SK-N-SH treated with all-trans-retinoic acid at 6 μM for 48 hours (cell line): ENCODE results near the gene SERPINB1.

Experiments used
- ATAC-seq: fragments of 200-7000 bp; cut with Tn5 transposase; 3 replicates; pipeline ENCODE4 v1.9.1; 2020; ENCODE audit warnings: mild to moderate bottlenecking, moderate library complexity
- ARNTL ChIP-seq: fragments of 450-650 bp; formaldehyde crosslinking; IDR thresholded peaks from 2 replicates; pipeline ENCODE4 v1.5.0; 2020; ENCODE audit warnings: low read depth, mild to moderate bottlenecking, moderate library complexity, borderline replicate concordance
- BACH2 ChIP-seq: fragments of 250-450 bp; sonication (Bioruptor Pico); IDR thresholded peaks from 2 replicates; pipeline ENCODE4 v1.9.0; 2021; ENCODE audit warnings: mild to moderate bottlenecking, borderline replicate concordance
- CSDC2 ChIP-seq: fragments of 250-450 bp; sonication (Bioruptor Pico); IDR thresholded peaks from 2 replicates; pipeline ENCODE4 v1.5.0; 2020; ENCODE audit warnings: mild to moderate bottlenecking, moderate library complexity
- CSRNP3 ChIP-seq: fragments of 250-450 bp; sonication (Bioruptor Pico); IDR thresholded peaks from 2 replicates; pipeline ENCODE4 v1.5.1; 2021; ENCODE audit warnings: mild to moderate bottlenecking, moderate library complexity
- ESRRG ChIP-seq: fragments of 250-450 bp; sonication (Bioruptor Pico); IDR thresholded peaks from 2 replicates; pipeline ENCODE4 v1.6.1; 2021; ENCODE audit warnings: mild to moderate bottlenecking
- ISL1 ChIP-seq: fragments of 250-450 bp; sonication (Bioruptor Pico); IDR thresholded peaks from 2 replicates; pipeline ENCODE4 v2.1.2; 2022; ENCODE audit warnings: mild to moderate bottlenecking, moderate library complexity
- OSR1 ChIP-seq: fragments of 250-450 bp; sonication (Bioruptor Pico); IDR thresholded peaks from 2 replicates; pipeline ENCODE4 v1.8.0; 2022; ENCODE audit warnings: moderate library complexity, mild to moderate bottlenecking, inconsistent platforms
- POU6F1 ChIP-seq: fragments of 250-450 bp; sonication (Bioruptor Pico); IDR thresholded peaks from 2 replicates; pipeline ENCODE4 v1.8.0; 2021; ENCODE audit warnings: low read depth, mild to moderate bottlenecking, moderate library complexity, borderline replicate concordance
- PPARA ChIP-seq: fragments of 250-450 bp; sonication (Bioruptor Pico); IDR thresholded peaks from 2 replicates; pipeline ENCODE4 v1.5.0; 2020; ENCODE audit warnings: mild to moderate bottlenecking, borderline replicate concordance
- SNAI2 ChIP-seq: fragments of 250-450 bp; sonication (Bioruptor Pico); IDR thresholded peaks from 2 replicates; pipeline ENCODE4 v1.5.0; 2020; ENCODE audit warnings: mild to moderate bottlenecking, moderate library complexity
- TCF4 ChIP-seq: fragments of 250-450 bp; sonication (Bioruptor Pico); IDR thresholded peaks from 2 replicates; pipeline ENCODE4 v1.8.0; 2021; ENCODE audit warnings: mild to moderate bottlenecking, moderate library complexity, borderline replicate concordance
- TOX ChIP-seq: fragments of 250-450 bp; sonication (Bioruptor Pico); IDR thresholded peaks from 2 replicates; pipeline ENCODE4 v1.8.0; 2021; ENCODE audit warnings: mild to moderate bottlenecking, moderate library complexity, borderline replicate concordance
- ZC3H10 ChIP-seq: fragments of 250-450 bp; sonication (Bioruptor Pico); IDR thresholded peaks from 2 replicates; pipeline ENCODE4 v1.5.1; 2021; ENCODE audit warnings: mild to moderate bottlenecking, moderate library complexity
- ZFP3 ChIP-seq: fragments of 250-450 bp; sonication (Bioruptor Pico); IDR thresholded peaks from 2 replicates; pipeline ENCODE4 v1.5.0; 2020; ENCODE audit warnings: mild to moderate bottlenecking, moderate library complexity
- ZFP30 ChIP-seq: fragments of 450-650 bp; formaldehyde crosslinking; IDR thresholded peaks from 2 replicates; pipeline ENCODE4 v1.5.0; 2022; ENCODE audit warnings: mild to moderate bottlenecking, moderate library complexity
- ZNF565 ChIP-seq: fragments of 450-650 bp; formaldehyde crosslinking; conservative IDR thresholded peaks from 2 replicates; pipeline ENCODE4 v1.5.0; 2020; ENCODE audit warnings: low read depth, mild to moderate bottlenecking, moderate library complexity
- ZNF70 ChIP-seq: fragments of 450-650 bp; formaldehyde crosslinking; IDR thresholded peaks from 2 replicates; pipeline ENCODE4 v1.5.0; 2020; ENCODE audit warnings: mild to moderate bottlenecking, moderate library complexity
- ZNF8 ChIP-seq: fragments of 450-650 bp; formaldehyde crosslinking; IDR thresholded peaks from 2 replicates; pipeline ENCODE4 v1.5.0; 2020; ENCODE audit warnings: mild to moderate bottlenecking, moderate library complexity
- TF ChIP-seq, protein P1 (sequence below): fragments of 250-450 bp; sonication (Bioruptor Pico); IDR thresholded peaks from 2 replicates; pipeline ENCODE4 v1.5.1; 2020; ENCODE audit warnings: low read depth, mild to moderate bottlenecking, moderate library complexity
- TF ChIP-seq, protein P2 (sequence below): fragments of 250-450 bp; sonication (Bioruptor Pico); IDR thresholded peaks from 2 replicates; pipeline ENCODE4 v1.8.0; 2020; ENCODE audit warnings: mild to moderate bottlenecking, moderate library complexity, borderline replicate concordance
- TF ChIP-seq, protein P3 (sequence below): fragments of 250-450 bp; sonication (Bioruptor Pico); IDR thresholded peaks from 2 replicates; pipeline ENCODE4 v1.5.0; 2020; ENCODE audit warnings: mild to moderate bottlenecking, moderate library complexity

Gene SERPINB1

GRCh38 chr6:2806644-2807043 is 35.0 kb downstream of the SERPINB1 start:
- no peak for ATAC-seq
- TF ChIP-seq CSDC2 (CRISPR knock-in tag): no peak
- no peak for TF ChIP-seq BACH2 (CRISPR knock-in tag)
- TF ChIP-seq, protein P1, sequence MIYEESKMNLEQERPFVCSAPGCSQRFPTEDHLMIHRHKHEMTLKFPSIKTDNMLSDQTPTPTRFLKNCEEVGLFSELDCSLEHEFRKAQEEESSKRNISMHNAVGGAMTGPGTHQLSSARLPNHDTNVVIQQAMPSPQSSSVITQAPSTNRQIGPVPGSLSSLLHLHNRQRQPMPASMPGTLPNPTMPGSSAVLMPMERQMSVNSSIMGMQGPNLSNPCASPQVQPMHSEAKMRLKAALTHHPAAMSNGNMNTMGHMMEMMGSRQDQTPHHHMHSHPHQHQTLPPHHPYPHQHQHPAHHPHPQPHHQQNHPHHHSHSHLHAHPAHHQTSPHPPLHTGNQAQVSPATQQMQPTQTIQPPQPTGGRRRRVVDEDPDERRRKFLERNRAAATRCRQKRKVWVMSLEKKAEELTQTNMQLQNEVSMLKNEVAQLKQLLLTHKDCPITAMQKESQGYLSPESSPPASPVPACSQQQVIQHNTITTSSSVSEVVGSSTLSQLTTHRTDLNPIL: no peak
- TF ChIP-seq, protein P2, sequence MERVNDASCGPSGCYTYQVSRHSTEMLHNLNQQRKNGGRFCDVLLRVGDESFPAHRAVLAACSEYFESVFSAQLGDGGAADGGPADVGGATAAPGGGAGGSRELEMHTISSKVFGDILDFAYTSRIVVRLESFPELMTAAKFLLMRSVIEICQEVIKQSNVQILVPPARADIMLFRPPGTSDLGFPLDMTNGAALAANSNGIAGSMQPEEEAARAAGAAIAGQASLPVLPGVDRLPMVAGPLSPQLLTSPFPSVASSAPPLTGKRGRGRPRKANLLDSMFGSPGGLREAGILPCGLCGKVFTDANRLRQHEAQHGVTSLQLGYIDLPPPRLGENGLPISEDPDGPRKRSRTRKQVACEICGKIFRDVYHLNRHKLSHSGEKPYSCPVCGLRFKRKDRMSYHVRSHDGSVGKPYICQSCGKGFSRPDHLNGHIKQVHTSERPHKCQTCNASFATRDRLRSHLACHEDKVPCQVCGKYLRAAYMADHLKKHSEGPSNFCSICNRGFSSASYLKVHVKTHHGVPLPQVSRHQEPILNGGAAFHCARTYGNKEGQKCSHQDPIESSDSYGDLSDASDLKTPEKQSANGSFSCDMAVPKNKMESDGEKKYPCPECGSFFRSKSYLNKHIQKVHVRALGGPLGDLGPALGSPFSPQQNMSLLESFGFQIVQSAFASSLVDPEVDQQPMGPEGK (CRISPR knock-in tag): no peak
- no peak for TF ChIP-seq ZFP3
- TF ChIP-seq POU6F1: no peak
- TF ChIP-seq OSR1 (CRISPR knock-in tag): no peak
- no peak for TF ChIP-seq ZNF8
- no peak for TF ChIP-seq TCF4
- no peak for TF ChIP-seq ZNF565 (CRISPR knock-in tag)
- TF ChIP-seq ZFP30: no peak
- TF ChIP-seq CSRNP3 (CRISPR knock-in tag): no peak
- TF ChIP-seq TOX (CRISPR knock-in tag): no peak
- TF ChIP-seq SNAI2: no peak
- TF ChIP-seq PPARA (CRISPR knock-in tag): no peak
- no peak for TF ChIP-seq ESRRG (CRISPR knock-in tag)

GRCh38 chr6:2805031-2805430 is 36.6 kb downstream of the SERPINB1 start:
- TF ChIP-seq, protein P3, sequence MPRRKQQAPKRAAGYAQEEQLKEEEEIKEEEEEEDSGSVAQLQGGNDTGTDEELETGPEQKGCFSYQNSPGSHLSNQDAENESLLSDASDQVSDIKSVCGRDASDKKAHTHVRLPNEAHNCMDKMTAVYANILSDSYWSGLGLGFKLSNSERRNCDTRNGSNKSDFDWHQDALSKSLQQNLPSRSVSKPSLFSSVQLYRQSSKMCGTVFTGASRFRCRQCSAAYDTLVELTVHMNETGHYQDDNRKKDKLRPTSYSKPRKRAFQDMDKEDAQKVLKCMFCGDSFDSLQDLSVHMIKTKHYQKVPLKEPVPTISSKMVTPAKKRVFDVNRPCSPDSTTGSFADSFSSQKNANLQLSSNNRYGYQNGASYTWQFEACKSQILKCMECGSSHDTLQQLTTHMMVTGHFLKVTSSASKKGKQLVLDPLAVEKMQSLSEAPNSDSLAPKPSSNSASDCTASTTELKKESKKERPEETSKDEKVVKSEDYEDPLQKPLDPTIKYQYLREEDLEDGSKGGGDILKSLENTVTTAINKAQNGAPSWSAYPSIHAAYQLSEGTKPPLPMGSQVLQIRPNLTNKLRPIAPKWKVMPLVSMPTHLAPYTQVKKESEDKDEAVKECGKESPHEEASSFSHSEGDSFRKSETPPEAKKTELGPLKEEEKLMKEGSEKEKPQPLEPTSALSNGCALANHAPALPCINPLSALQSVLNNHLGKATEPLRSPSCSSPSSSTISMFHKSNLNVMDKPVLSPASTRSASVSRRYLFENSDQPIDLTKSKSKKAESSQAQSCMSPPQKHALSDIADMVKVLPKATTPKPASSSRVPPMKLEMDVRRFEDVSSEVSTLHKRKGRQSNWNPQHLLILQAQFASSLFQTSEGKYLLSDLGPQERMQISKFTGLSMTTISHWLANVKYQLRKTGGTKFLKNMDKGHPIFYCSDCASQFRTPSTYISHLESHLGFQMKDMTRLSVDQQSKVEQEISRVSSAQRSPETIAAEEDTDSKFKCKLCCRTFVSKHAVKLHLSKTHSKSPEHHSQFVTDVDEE (CRISPR knock-in tag): no peak
- TF ChIP-seq BACH2 (CRISPR knock-in tag) (no peak), ZFP3 (no peak), ZFP30 (no peak), ESRRG (CRISPR knock-in tag) (no peak), ZNF70 (no peak), ARNTL (CRISPR knock-in tag) (no peak), SNAI2 (no peak), CSRNP3 (CRISPR knock-in tag) (no peak), ISL1 (CRISPR knock-in tag) (no peak), POU6F1 (no peak), CSDC2 (CRISPR knock-in tag) (no peak), OSR1 (CRISPR knock-in tag) (no peak), ZC3H10 (CRISPR knock-in tag) (no peak), ZNF8 (no peak), TCF4 (no peak)
- TF ChIP-seq, protein P1: no peak
- TF ChIP-seq, protein P2 (CRISPR knock-in tag): no peak
- no peak for ATAC-seq
